K562 (cell line): ENCODE data around the gene CEP20. TPM values are rescaled to one million over a fixed set of nuclear protein-coding genes. Genes with fewer than 3 reads are reported as not detected.

ENCODE experiments used
- ATAC-seq: fragments of 200-7000 bp; cut with Tn5 transposase; 3 replicates; pipeline ENCODE4 v1.9.1; 2020; ENCODE audit warnings: moderate library complexity
- BruUV-seq: library from RNA; stranded (reverse); fragments of 400-500 nt; replicated peaks from 2 replicates; lab custom pipeline; 2021; lab: Mats Ljungman, UMichigan
- CTCF ChIA-PET: fragments of 300-600 bp; formaldehyde crosslinking; extraction: SDS; loops from one replicate; lab custom pipeline; 2021; ENCODE audit warnings: low intra/inter-chr PET ratio; lab: Yijun Ruan, JAX
- POLR2A ChIA-PET: fragments of 300-600, 350-650 bp; sonication (Branson Sonifier 250); formaldehyde crosslinking; extraction: SDS; loops from one replicate; lab custom pipeline; 2021; ENCODE audit warnings: antibody characterized with exemption, inconsistent platforms; lab: Yijun Ruan, JAX
- DNase-seq, 4 experiments: peaks; one replicate each; pipeline versions ENCODE4 v3.0.0 to v3.0.0-alpha.2; 2011 to 2018; ENCODE audit warnings: low spot score in 3 of 4, mixed read lengths in 3 of 4; ENCODE audit errors: extremely low read depth in 1 of 4
- FAIRE-seq: peaks from 2 replicates; lab custom pipeline; 2011; peaks lifted over from hg19 to GRCh38; lab: Jason Lieb, UNC
- H2AFZ ChIP-seq: 2 replicates; pipeline ENCODE4 v1.6.0; 2011; ENCODE audit warnings: low read depth, low read length, control low read depth, inconsistent platforms
- H3K27ac ChIP-seq: fragments of 200-600 bp; 3 replicates; pipeline ENCODE4 v1.8.0; 2011; ENCODE audit warnings: low read depth, mild to moderate bottlenecking, control low read depth, inconsistent platforms, low read length, moderate library complexity, mixed read lengths; ENCODE audit errors: extremely low read depth
- H3K27me3 ChIP-seq, 2 experiments: fragments of 300-600 bp in 1 of 2; 2 replicates in 1 of 2; 3 replicates in 1 of 2; pipeline versions ENCODE4 v1.6.0 to v1.8.0; 2011; ENCODE audit warnings: inconsistent platforms in 2 of 2, low read length in 2 of 2, mild to moderate bottlenecking in 1 of 2, mixed read lengths in 1 of 2, moderate library complexity in 1 of 2; ENCODE audit not compliant: control insufficient read depth in 2 of 2, insufficient read depth in 2 of 2
- H3K36me3 ChIP-seq: fragments of 300-600 bp; 3 replicates; pipeline ENCODE4 v1.8.0; 2011; ENCODE audit warnings: mild to moderate bottlenecking, low read length, inconsistent platforms; ENCODE audit not compliant: control insufficient read depth, insufficient read depth
- H3K4me1 ChIP-seq, 2 experiments: fragments of 200-600 bp in 1 of 2; replicated peaks in 1 of 2; 2 replicates in 1 of 2; 3 replicates in 1 of 2; pipeline versions ENCODE4 v1.5.1 to v1.8.0; 2011; ENCODE audit warnings: inconsistent platforms in 2 of 2, low read length in 2 of 2, mild to moderate bottlenecking in 1 of 2, mixed read lengths in 1 of 2, moderate library complexity in 1 of 2; ENCODE audit not compliant: control insufficient read depth in 2 of 2, insufficient read depth in 2 of 2
- H3K4me2 ChIP-seq: 2 replicates; pipeline ENCODE4 v1.6.1; 2011; ENCODE audit warnings: low read length, control low read depth, inconsistent platforms, mixed read lengths; ENCODE audit not compliant: insufficient read depth
- H3K4me3 ChIP-seq: fragments of 200-600 bp; sonication (generic), shearing (Covaris generic); 2 replicates; pipeline ENCODE4 v1.5.1; 2016; ENCODE audit warnings: control low read depth, inconsistent platforms
- H3K79me2 ChIP-seq: fragments of 200-600 bp; 3 replicates; pipeline ENCODE4 v1.8.0; 2011; ENCODE audit warnings: low read length, inconsistent platforms; ENCODE audit not compliant: control insufficient read depth, insufficient read depth
- H3K9ac ChIP-seq, 2 experiments: 2 replicates each; pipeline versions ENCODE4 v1.6.0 to v1.6.1; 2011; ENCODE audit warnings: low read depth in 2 of 2, low read length in 2 of 2, control low read depth in 1 of 2, inconsistent platforms in 1 of 2, mild to moderate bottlenecking in 1 of 2, mixed read lengths in 1 of 2; ENCODE audit not compliant: insufficient read depth in 1 of 2
- H3K9me1 ChIP-seq: one replicate; pipeline ENCODE4 v1.6.0; 2011; ENCODE audit warnings: inconsistent platforms, mild to moderate bottlenecking, low read length, moderate library complexity; ENCODE audit not compliant: control insufficient read depth, insufficient read depth
- H3K9me3 ChIP-seq: replicated peaks from 2 replicates; pipeline ENCODE4 v1.5.1; 2011; ENCODE audit warnings: low read depth, low read length, inconsistent platforms; ENCODE audit not compliant: control insufficient read depth, insufficient read depth
- H4K20me1 ChIP-seq: replicated peaks from 2 replicates; pipeline ENCODE4 v1.6.1; 2011; ENCODE audit warnings: low read length, inconsistent platforms, mixed read lengths; ENCODE audit not compliant: control insufficient read depth, insufficient read depth
- ARID3B ChIP-seq: fragments of 250-450 bp; sonication (Bioruptor Pico); IDR thresholded peaks from 2 replicates; pipeline ENCODE4 v1.4.0; 2020; ENCODE audit warnings: borderline replicate concordance
- CBFA2T3 ChIP-seq: fragments of 450-650 bp; IDR thresholded peaks from 2 replicates; pipeline ENCODE4 v1.6.1; 2017
- CHCHD3 ChIP-seq: fragments of 250-450 bp; sonication (Bioruptor Pico); IDR thresholded peaks from 2 replicates; pipeline ENCODE4 v2.1.2; 2022; ENCODE audit warnings: mild to moderate bottlenecking
- ZNF586 ChIP-seq: fragments of 450-650 bp; formaldehyde crosslinking; conservative IDR thresholded peaks from 2 replicates; pipeline ENCODE4 v1.4.0; 2020; ENCODE audit warnings: mild to moderate bottlenecking, moderate library complexity
- WGBS: fragments of 100-300 bp; shearing (Covaris generic); methylation state at CpG from one replicate; pipeline ENCODE4 v1.1.6; 2016; ENCODE audit warnings: low coverage, mixed read lengths; ENCODE audit not compliant: insufficient coverage; ENCODE audit errors: missing lambda C conversion rate; 5-methylcytosine and 5-hydroxymethylcytosine counted together
- in situ Hi-C: fragments of 300-500 bp; cut with MboI; formaldehyde crosslinking; loops from 4 replicates; pipeline ENCODE4 v1.15.0; 2018; ENCODE audit warnings: inconsistent platforms, mixed read lengths
- intact Hi-C: fragments of 100-400 bp; cut with micrococcal nuclease; formaldehyde crosslinking; loops from 2 replicates; pipeline ENCODE4 v1.14.2; 2022
- polyA plus RNA-seq, 8 experiments: library from polyadenylated mRNA; depleted of rRNA in 4 of 8; stranded (reverse) in 5 of 8; unstranded in 3 of 8; fragments of >200 nt; fragmentation: Nextera tagmentation in 2 of 8; fragmentation: Illumina TruSeq in 1 of 8; extraction: Ambion mirVana in 2 of 8; extraction: Trizol in 1 of 8; gene quantifications; 2 replicates each; pipeline versions ENCODE4 v1.2.1 to v1.2.3, GENCODE V29; 2011 to 2014; ENCODE audit warnings: inconsistent platforms in 1 of 8, missing spikeins in 1 of 8
- total RNA-seq, 7 experiments: library from RNA; depleted of rRNA in 6 of 7; stranded (reverse); fragments of >200 nt in 6 of 7; fragmentation: Illumina TruSeq in 2 of 7; extraction: Trizol in 2 of 7; gene quantifications; 2 replicates each; pipeline versions ENCODE4 v1.2.1 to v1.2.3, GENCODE V29; 2011 to 2021; ENCODE audit warnings: low replicate concordance in 1 of 7
- TF ChIP-seq, protein P1 (sequence below): fragments of 450-650 bp; conservative IDR thresholded peaks from 2 replicates; pipeline ENCODE4 v1.6.1; 2016; ENCODE audit warnings: missing genetic modification characterization, low read depth, mild to moderate bottlenecking, missing compliant biosample characterization, moderate library complexity

Gene CEP20
- total and polyA plus RNA-seq, 9 of the 15 experiments (the other 6 are each of a cell fraction or from before 2014, with no cell fraction given), result 41.3 to 150 (median 104) TPM

GRCh38 chr16:15897121-15897780, 8.8 kb upstream of the CEP20 start:
- Histone ChIP-seq H3K9ac (no peak overlapping the region; a peak in 1 of 4 replicates), H3K4me1 (peaks cover 16 to 26% of the 10 kb centered on the region in 2 experiments), H3K9me1 (no peaks in the 10 kb centered on the region), H3K27me3 (no peaks in the 10 kb centered on the region), H3K4me2 (peak overlapping the region; percentile 68; the same call in 1 of the 2 replicates), H3K36me3 (no peaks in the 10 kb centered on the region), H3K4me3 (no peak overlapping the region), H2AFZ (peak overlapping the region; percentile 80), H4K20me1 (no peaks in the 10 kb centered on the region), H3K9me3 (no peaks in the 10 kb centered on the region), H3K27ac (peak overlapping the region; percentile 9; the same call in 1 of the 3 replicates), H3K79me2 (no peaks in the 10 kb centered on the region)
- CTCF ChIA-PET, result no interaction called here
- POLR2A ChIA-PET, result interaction anchor here (4.4 kb wide), 1 partner anchor 9 kb away, joined by 16 read pairs; the partner anchor contains the start of gene CEP20
- in situ Hi-C loops, result no loop called here
- DNase-seq, result no peak
- WGBS, result 70% methylated on average over 8 of the region's 8 CpGs
- FAIRE-seq, result no peak
- TF ChIP-seq CHCHD3 (CRISPR knock-in tag) (no peak), ZNF586 (CRISPR knock-in tag) (no peak), CBFA2T3 (0 out of 2 replicates have a peak, but pooled peaks have one; percentile 3), ARID3B (CRISPR knock-in tag) (no peak)
- TF ChIP-seq, protein P1, sequence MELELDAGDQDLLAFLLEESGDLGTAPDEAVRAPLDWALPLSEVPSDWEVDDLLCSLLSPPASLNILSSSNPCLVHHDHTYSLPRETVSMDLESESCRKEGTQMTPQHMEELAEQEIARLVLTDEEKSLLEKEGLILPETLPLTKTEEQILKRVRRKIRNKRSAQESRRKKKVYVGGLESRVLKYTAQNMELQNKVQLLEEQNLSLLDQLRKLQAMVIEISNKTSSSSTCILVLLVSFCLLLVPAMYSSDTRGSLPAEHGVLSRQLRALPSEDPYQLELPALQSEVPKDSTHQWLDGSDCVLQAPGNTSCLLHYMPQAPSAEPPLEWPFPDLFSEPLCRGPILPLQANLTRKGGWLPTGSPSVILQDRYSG, result 0 out of 2 replicates have a peak, but pooled peaks have one; percentile 30
- no peak for ATAC-seq
- no TSS peak for BruUV-seq
- intact Hi-C loops, result no loop called here
